ENCODE data around the gene BBOX1. TPM values are rescaled to one million over a fixed set of nuclear protein-coding genes. Genes with fewer than 3 reads are reported as not detected.

The BBOX1 gene
- total RNA-seq, 1 experiment from 2014 or later = not detected

GRCh38 chr11:27041141-27041899, 705 bp downstream of the BBOX1 start:
- Histone ChIP-seq H3K4me1 (ENCODE audit: control insufficient read depth in 1 of 2, insufficient read depth in 2 of 2, low read length in 2 of 2) (no peaks in the 10 kb centered on the region), H3K9me3 (ENCODE audit: control insufficient read depth in 1 of 2, insufficient read depth in 1 of 2, low read depth in 1 of 2, low read length in 2 of 2) (no peaks in the 10 kb centered on the region), H3K27me3 (ENCODE audit: insufficient read depth, low read length) (no peaks in the 10 kb centered on the region; the same call in 1 of the 2 replicates), H3K9ac (ENCODE audit: low read length) (no peak overlapping the region), H3K27ac (ENCODE audit: low read depth, low read length) (no peak overlapping the region), H3K79me2 (ENCODE audit: insufficient read depth, low read length) (no peaks in the 10 kb centered on the region), H2AFZ (ENCODE audit: low read depth, low read length, poor library complexity, severe bottlenecking) (no peak overlapping the region), H3K4me2 (ENCODE audit: low read length) (no peak overlapping the region), H3K4me3 (replicated peaks in 1 of 2; ENCODE audit: low read depth in 1 of 2, low read length in 2 of 2) (no peak overlapping the region), H3K9me2 (ENCODE audit: insufficient read depth) (no peaks in the 10 kb centered on the region), H4K20me1 (ENCODE audit: insufficient read depth) (no peaks in the 10 kb centered on the region), H3K36me3 (ENCODE audit: control insufficient read depth in 1 of 2, insufficient read depth in 2 of 2, low read length in 2 of 2) (no peaks in the 10 kb centered on the region)
- TF ChIP-seq REST (IDR thresholded peaks at IDR 0.05; ENCODE audit: low read depth) = no peak
- TF ChIP-seq SIN3A (IDR thresholded peaks at IDR 0.05; ENCODE audit: low read depth) = no peak
- no peak for TF ChIP-seq SP1 (IDR thresholded peaks at IDR 0.05; ENCODE audit: low read depth)
- TF ChIP-seq SRF (IDR thresholded peaks at IDR 0.05; ENCODE audit: low read depth) = no peak
- TF ChIP-seq CTCF (IDR thresholded peaks at IDR 0.05 in 2 of 3, conservative IDR thresholded peaks at IDR 0.05 in 1 of 3; ENCODE audit: borderline replicate concordance in 1 of 3, insufficient read depth in 1 of 3, low read depth in 2 of 3, low read length in 2 of 3) = no peak
- TF ChIP-seq ZBTB33 (IDR thresholded peaks at IDR 0.05; ENCODE audit: extremely low read depth, insufficient replicate concordance, low read length) = no peak
- TF ChIP-seq EZH2 (IDR thresholded peaks at IDR 0.05) = no peak
- TF ChIP-seq CBX3 (IDR thresholded peaks at IDR 0.05; ENCODE audit: low read depth) = no peak
- TF ChIP-seq CEBPB (IDR thresholded peaks at IDR 0.05; ENCODE audit: low read depth) = no peak
- no peak for TF ChIP-seq MAX (IDR thresholded peaks at IDR 0.05)
- TF ChIP-seq JUND (IDR thresholded peaks at IDR 0.05) = no peak
- TF ChIP-seq ATF3 (IDR thresholded peaks at IDR 0.05) = no peak
- no peak for TF ChIP-seq ELF1 (IDR thresholded peaks at IDR 0.05; ENCODE audit: borderline replicate concordance, low read depth)
- no peak for TF ChIP-seq ZFX (IDR thresholded peaks at IDR 0.05)
- TF ChIP-seq EGR1 (IDR thresholded peaks at IDR 0.05; ENCODE audit: low read depth) = no peak
- TF ChIP-seq EZH2phosphoT487 (IDR thresholded peaks at IDR 0.05; ENCODE audit: borderline replicate concordance) = no peak
- no peak for TF ChIP-seq FOSL1 (IDR thresholded peaks at IDR 0.05; ENCODE audit: low read depth)
- no TSS peak for BruUV-seq (replicated peaks)
- DNase-seq (ENCODE audit: low read depth, low spot score) (no peak), ATAC-seq (no peak)
- CTCF ChIA-PET = no interaction called here
- intact Hi-C loops (cut with micrococcal nuclease) = no loop called here
- POLR2A ChIA-PET = no interaction called here
- RAD21 ChIA-PET (ENCODE audit: low non-redundant PET in 1 of 2, low total read pairs in 2 of 2, uncharacterized antibody in 2 of 2, unreplicated experiment in 2 of 2) = no interaction called here

All from HCT116 (cell line).